CMK (cell line): ENCODE results near the gene BTBD16.

Source experiments
- DNase-seq: peaks from one replicate; pipeline ENCODE4 v3.0.0-alpha.2; 2010; ENCODE audit warnings: low read depth

Gene BTBD16

GRCh38 chr10:122316224-122316884, 45.3 kb downstream of the BTBD16 start:
- no peak for DNase-seq

DNA sequence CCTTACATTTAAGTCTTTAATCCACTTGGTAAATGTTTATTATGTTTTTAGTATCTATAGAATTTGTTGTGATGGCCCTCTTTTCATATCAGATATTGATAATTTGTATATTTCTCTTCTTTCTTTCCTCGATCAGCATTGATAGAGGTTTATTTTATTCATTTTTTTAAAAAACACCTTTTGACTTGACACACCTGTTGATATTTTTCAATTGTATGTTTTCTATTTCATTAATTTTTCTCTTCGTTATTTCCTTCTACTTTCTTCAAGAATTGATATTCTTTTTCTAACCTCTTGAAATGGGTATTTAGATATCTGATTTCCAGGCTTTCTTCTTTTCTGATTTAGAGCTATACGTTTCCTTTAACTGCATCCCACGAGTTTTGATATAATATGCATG, 50.9 kb downstream of the BTBD16 start:
- DNase-seq: no peak

DNA sequence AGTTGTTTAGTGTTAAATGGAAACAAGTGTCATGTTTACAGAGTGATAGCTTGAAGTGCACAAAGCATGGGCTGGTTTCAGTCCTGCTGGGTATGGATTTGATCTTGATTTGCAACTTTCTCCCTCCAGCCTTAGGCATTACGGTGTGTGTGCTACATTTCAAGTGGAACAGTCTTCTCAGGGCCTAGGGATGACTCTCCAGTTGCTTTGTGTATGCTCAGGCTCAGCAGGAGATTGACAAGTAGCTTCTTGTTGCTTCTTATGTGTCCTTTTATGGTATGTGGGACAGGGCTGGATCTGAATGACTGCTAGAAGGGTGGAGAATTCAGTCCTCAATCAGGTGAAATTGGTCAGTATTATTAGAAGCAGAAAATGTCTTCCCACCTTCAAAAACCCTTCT, 52.1 kb downstream of the BTBD16 start:
- DNase-seq: no peak

DNA sequence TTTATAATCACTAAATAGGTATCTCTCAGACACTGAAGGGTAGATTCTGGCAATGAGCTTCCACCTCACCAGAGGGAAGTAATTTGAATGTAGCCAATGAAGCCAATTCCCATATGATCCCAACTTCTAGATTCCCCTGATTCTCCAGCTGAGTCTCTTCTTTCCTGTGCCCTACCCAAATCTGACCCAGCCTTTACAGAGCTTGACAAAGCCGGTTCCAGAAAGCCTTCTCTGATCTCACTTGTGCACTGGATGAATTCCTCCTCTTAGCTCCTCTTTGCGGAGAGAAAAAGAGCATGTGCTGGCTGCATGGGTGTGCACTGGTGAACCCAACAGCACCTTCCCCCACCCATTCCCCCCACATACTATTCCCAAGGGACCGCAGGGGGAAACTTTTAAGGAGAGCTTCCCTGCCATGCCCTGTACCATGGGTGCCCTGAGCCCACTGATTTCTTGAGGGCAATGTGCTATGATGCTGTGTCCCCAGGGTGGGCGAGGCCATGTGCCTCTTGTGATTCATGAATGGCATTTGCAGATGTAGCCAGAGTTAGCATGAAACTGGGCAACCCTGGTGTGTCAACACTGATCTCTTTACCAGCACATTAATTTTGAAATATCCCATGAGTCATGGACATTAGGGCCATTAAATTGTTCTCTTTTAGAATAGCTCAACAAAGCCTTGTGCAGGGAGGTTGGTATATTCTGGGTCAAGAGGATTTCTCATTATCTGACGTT, 53.0 kb downstream of the BTBD16 start:
- DNase-seq: no peak

DNA sequence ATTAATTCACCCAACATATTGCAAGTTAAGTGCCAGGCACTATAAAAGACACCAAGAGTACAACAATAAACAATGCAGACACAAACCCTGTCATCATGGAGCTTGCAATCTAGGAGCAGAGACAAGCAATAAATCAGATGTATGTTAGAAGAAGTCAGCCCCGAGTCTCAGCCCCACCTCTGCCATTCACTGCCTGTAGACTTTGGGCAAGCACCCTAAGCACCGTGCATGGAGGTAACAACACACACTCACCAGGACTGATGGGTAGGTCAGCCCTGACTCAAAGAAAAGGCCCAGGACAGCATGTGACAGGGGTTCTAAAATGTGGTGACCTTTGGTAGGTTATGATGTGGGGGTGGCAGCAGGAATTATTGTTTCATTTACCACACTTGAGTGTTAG, 54.1 kb downstream of the BTBD16 start:
- DNase-seq: no peak

- no peak for DNase-seq
Measured at GRCh38 chr10:122326385-122326784, 55.3 kb downstream of the BTBD16 start.

DNA sequence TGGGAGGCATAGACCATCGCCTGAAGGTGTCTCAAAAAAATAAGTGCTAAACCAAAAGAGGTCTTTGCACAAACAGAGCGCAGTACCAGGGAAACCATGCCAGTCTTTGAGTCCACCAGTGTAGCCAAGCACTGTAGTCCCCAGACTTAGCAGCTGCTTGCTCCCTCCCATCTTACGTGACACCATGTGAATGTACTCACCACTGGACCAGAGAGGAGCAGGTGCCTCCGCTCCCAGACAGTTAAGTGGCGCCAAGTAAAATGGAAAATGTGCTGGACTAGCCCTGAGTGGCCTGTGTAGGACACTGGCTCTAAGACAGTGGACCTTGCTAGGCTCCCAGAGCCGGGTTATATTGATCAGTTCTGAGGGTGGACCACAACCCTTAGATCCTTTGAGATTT, 55.7 kb downstream of the BTBD16 start:
- DNase-seq: no peak

- no peak for DNase-seq
Measured at GRCh38 chr10:122327237-122328206, 56.4 kb downstream of the BTBD16 start.

DNA sequence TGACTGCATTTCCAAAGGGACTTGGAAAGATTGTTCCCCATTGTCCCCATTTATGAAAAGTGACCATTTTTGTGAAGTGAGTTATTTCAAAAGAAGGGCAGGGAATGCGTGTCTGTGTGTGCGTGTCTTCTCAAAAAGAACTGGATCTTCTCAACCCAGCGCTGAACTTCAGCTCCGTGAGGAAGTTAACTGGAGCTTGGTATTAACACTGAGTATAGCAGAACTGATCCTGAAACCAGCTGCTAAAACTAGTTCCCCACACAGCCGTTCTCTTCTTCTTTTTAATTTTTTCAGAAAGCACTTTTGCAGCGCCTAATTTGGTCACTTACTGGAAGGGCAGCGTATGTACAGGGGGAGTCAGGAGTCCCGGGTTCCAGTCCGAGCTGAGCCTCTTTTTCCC, 57.6 kb downstream of the BTBD16 start:
- no peak for DNase-seq

DNA sequence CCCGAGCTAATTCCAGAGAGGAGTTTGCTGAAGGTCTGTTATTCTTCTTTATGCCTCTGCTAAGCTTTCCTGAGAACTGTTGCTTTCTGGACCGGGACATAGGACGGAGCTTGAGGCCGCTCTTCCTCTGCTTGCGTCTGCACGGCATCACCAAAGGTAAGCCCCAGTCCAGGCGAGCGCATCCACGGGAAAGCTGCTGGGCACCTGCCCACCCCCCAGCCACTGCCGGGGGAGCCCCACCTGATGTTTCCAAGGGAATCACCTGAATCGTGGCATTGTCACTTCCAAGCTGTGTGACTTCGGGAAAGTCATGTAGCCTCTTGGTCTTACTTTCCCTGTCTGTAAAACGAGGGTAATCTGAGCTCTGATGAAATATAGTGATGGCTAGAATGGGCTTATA, 58.3 kb downstream of the BTBD16 start:
- no peak for DNase-seq

GRCh38 chr10:122331100-122331499, 60.0 kb downstream of the BTBD16 start:
- DNase-seq: no peak

- no peak for DNase-seq
Measured at GRCh38 chr10:122331615-122332446, 60.7 kb downstream of the BTBD16 start.

GRCh38 chr10:122333037-122333436, 61.9 kb downstream of the BTBD16 start:
- DNase-seq: no peak

- DNase-seq: no peak
Measured at GRCh38 chr10:122336332-122336731, 65.2 kb downstream of the BTBD16 start.

DNA sequence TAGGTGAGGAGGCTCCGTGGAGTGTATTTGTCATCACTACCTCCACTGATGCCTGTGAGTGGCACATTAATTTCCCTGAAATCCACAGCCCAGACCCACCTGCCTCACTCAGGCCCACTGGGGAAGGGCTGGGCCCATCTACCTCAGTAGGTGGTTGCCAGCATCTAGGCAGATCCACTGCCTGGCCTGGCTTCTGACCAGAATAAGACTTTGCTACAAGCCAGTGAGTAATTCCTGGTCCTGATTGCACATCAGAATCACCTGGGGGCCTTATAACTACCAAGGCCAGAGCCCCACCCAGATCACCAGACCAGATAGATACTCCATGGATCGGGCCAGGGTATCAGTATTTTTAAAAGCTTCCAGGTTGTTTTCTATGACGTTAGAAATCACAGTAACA, 65.9 kb downstream of the BTBD16 start:
- no peak for DNase-seq

GRCh38 chr10:122338609-122339441, 67.7 kb downstream of the BTBD16 start:
- DNase-seq: no peak

DNA sequence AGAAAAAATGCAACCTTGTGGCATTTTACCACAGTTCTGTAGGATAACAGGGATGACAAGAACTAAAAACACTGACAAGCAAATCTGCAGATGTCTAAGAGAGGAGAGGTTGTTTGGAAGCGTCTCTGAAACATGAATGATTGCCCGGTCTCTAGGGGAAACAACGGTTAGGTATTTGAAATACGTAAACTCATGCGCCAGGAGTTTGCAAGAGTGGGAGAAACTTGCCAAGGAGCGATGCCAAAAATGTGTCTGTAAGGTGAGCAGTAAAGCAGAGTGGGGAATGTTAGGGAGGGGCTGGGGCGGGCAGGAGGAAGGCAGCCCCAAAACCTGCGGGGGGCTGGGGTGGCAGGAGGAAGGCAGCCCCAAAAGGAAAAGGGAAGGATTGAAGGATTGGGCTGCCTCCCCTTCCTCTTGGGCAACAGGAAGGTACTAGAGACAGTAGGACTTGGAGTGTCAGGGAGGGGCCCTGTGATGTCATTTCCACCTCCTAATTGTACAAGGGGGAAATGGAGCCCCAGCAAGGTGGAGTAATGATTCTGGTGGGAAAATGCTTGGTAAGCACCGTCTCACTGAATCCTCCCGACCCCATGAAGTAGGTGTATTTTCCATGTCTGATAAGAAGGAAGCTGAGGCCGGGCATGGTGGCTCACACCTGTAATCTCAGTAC, 70.2 kb downstream of the BTBD16 start:
- no peak for DNase-seq

- no peak for DNase-seq
Measured at GRCh38 chr10:122342293-122343134, 71.4 kb downstream of the BTBD16 start.

GRCh38 chr10:122343135-122343800, 72.2 kb downstream of the BTBD16 start:
- no peak for DNase-seq
